B cell (primary cell): Measurements from ENCODE around the gene PLA2R1.

Source experiments
- CTCF ChIP-seq: fragments of 200-600 bp; IDR thresholded peaks from one replicate; pipeline ENCODE4 v1.8.0; 2022; ENCODE audit warnings: antibody characterized with exemption, mild to moderate bottlenecking
- EZH2 ChIP-seq: IDR thresholded peaks from 2 replicates; pipeline ENCODE4 v1.6.1; 2012; ENCODE audit warnings: borderline replicate concordance, low read depth, mild to moderate bottlenecking, moderate library complexity, low read length; ENCODE audit not compliant: insufficient read depth, poor library complexity, severe bottlenecking

DNA sequence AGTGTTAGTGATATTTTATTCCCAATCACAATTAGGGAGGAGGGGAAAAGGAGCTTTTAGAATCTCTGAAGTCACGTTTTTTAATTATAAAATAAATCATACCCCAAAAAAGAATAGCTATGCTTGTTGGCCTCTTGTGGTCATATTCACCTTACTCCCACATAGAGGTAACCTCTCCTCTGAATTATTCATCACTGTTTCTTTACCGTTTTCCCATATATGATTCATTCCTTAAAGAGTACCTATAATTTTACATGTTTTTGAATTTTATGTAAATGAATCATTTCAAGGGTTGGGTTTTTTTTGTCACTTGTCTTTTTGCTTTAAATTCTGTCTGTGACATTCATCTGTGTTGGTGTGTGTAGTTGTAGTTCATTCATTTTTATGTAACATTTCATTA, 153.8 kb downstream of the PLA2R1 start:
- TF ChIP-seq CTCF (no peak), EZH2 (no peak)
